BLaER1 (cell line): ENCODE data around the gene SH2B3.

Source experiments
- H3K27ac ChIP-seq: shearing (Covaris generic); formaldehyde crosslinking; 2 replicates; pipeline ENCODE4 v1.8.1; 2022
- H3K27me3 ChIP-seq: shearing (Covaris generic); formaldehyde crosslinking; 2 replicates; pipeline ENCODE4 v1.8.1; 2022
- H3K36me3 ChIP-seq: shearing (Covaris generic); formaldehyde crosslinking; 2 replicates; pipeline ENCODE4 v1.8.1; 2022
- H3K4me1 ChIP-seq: shearing (Covaris generic); formaldehyde crosslinking; 2 replicates; pipeline ENCODE4 v1.8.1; 2022
- H3K4me2 ChIP-seq: shearing (Covaris generic); formaldehyde crosslinking; 2 replicates; pipeline ENCODE4 v1.8.1; 2022
- H3K4me3 ChIP-seq: shearing (Covaris generic); formaldehyde crosslinking; 2 replicates; pipeline ENCODE4 v1.8.1; 2022
- H3K9ac ChIP-seq: shearing (Covaris generic); formaldehyde crosslinking; 2 replicates; pipeline ENCODE4 v1.8.1; 2022
- H3K9me3 ChIP-seq: shearing (Covaris generic); formaldehyde crosslinking; 2 replicates; pipeline ENCODE4 v1.8.1; 2022
- H4K20me1 ChIP-seq: shearing (Covaris generic); formaldehyde crosslinking; 2 replicates; pipeline ENCODE4 v1.8.1; 2022
- Cebpa-rat ChIP-seq: shearing (Covaris generic); IDR thresholded peaks from 2 replicates; pipeline ENCODE4 v1.8.1; 2022

Gene SH2B3

DNA sequence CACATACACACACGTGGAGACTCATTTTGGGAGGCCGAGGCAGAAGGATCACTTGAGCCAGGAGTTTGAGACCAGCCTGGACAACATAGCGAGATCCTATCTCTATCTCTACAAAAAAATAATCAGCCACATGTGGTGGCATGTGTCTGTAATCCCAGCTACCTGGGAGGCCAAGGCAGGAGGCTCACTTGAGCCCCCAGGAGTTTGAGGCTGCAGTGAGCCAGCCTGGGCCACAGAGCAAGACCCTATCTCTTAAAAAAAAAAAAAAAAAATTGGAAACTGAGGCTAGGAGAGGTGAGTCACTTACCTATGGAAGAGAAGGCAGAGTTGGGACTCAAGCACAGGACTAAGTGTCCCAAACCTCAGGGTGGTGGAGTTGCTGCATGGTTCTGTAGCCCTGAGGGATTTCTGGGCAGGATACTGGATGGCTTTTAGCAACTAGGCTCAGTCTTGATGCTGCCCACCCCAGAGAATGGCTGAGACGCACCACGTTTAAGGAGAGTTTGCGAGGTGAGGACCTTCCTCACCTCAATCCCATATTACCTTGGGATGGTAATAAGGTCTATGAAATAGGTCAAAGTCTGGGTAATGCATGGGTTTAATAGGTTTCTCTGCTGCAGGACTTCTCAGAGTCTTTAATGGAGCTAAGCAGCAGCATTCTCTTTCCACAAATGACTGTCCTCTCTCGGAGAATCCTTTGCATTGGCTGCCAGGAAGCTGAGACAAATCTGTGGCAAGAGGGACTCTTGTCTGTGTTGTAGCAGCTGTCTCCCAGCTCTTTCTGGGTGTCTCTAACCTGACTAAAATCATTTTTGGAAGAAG lies 35.6 kb downstream of the SH2B3 start:
- Histone ChIP-seq H3K36me3 (peaks cover 57% of the 10 kb centered on the region), H3K4me3 (no peak overlapping the region), H3K4me2 (peak overlapping the region; percentile 90), H3K9ac (no peak overlapping the region), H3K27ac (0 out of 2 replicates have a peak overlapping the region, but pooled peaks have one; percentile 15), H3K9me3 (no peaks in the 10 kb centered on the region), H4K20me1 (peaks cover 100% of the 10 kb centered on the region), H3K27me3 (no peaks in the 10 kb centered on the region), H3K4me1 (peaks cover 100% of the 10 kb centered on the region)
- TF ChIP-seq Cebpa-rat, result no peak

DNA sequence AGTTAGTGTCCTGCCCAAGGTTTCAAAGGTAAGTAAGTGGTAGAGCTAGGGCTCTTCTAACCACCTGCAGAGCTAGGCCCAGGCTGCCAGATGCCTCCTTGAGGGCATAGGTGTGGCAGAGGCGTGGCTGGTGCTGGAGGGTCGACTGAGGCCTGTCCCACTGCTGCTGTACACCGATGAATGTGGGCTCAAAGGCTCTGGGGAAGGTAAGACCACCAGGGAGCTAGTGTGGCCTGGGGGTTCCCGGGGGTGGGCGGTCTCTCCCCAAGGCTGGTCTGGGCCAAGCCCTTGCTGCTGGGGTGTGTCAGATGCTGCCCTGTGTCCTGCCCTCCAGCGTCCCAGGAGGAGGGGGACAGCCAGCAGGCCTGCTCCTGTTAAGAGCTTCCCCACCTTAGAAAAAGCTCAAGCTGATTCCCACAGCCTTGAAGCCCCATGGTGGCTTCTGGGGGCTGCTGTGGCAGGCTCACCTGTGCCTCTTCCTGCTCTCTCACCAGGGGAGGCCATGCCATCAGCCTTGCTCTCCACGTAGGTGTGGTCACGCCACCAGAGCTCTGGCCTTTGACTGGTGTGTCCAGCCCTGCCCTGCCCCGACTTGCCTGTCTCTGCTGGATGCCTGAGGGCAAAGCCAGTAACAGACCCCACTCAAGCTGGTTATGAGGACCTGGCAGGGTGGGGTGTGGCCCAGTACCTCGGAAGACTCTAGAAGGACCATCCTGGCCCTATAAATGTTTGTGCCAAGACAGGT lies 36.8 kb downstream of the SH2B3 start:
- no peak for TF ChIP-seq Cebpa-rat
- Histone ChIP-seq H3K4me2 (peak overlapping the region; percentile 97), H4K20me1 (peaks cover 97% of the 10 kb centered on the region), H3K9me3 (no peaks in the 10 kb centered on the region), H3K27ac (peak overlapping the region; percentile 65), H3K4me3 (no peak overlapping the region), H3K36me3 (peaks cover 67% of the 10 kb centered on the region), H3K27me3 (no peaks in the 10 kb centered on the region), H3K4me1 (peaks cover 98% of the 10 kb centered on the region), H3K9ac (peak overlapping the region; percentile 27; the same call in 1 of the 2 replicates)

DNA sequence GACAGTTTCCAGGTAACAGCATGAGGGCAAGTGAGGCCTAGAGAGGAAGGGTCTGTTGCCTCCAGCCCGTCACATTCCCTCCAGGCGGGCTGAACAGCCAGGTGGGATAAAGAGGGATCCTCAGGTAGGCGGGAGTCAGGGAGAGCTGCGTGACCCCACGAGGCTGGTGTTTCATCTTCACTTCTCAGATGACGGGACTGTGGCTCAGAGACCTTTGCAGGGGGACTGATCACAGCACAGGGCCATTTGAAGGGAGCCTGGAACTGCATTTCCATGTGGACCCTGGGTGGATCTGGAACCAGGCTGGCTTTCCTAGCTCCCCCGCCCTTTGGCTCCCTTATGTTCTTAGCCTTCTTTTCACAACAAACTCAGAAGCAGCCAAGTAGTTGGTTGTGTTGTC lies 37.4 kb downstream of the SH2B3 start:
- Histone ChIP-seq H4K20me1 (peaks cover 97% of the 10 kb centered on the region), H3K4me3 (no peak overlapping the region), H3K36me3 (peaks cover 73% of the 10 kb centered on the region), H3K4me2 (peak overlapping the region; percentile 97), H3K27ac (peak overlapping the region; percentile 65), H3K9ac (peak overlapping the region; percentile 27; the same call in 1 of the 2 replicates), H3K27me3 (no peaks in the 10 kb centered on the region), H3K4me1 (peaks cover 95% of the 10 kb centered on the region), H3K9me3 (no peaks in the 10 kb centered on the region)
- no peak for TF ChIP-seq Cebpa-rat

DNA sequence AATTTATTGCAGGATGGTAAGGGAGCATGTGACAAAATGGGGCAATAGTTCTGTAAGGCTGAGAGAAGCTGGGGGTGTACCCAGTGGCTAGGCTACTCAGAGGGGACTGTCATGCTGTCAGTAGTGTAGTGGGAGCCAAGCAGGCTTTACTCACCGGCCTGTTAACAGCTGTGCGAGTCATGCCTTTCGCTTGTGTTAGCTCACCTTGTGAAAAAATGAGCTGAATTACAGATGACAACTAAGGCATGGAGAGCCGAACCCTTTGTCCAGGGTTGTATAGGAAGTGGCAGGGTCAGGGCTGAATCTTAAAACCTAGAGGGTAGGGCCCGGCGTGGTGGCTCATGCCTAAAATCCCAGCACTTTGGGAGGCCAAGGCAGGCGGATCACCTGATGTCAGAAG lies 37.9 kb downstream of the SH2B3 start:
- H4K20me1 ChIP-seq, result peaks cover 97% of the 10 kb centered on the region
- H3K4me2 ChIP-seq, result peak overlapping the region; percentile 97
- H3K27me3 ChIP-seq, result no peaks in the 10 kb centered on the region
- H3K36me3 ChIP-seq, result peaks cover 78% of the 10 kb centered on the region
- no peaks in the 10 kb centered on the region for H3K9me3 ChIP-seq
- H3K4me1 ChIP-seq, result peaks cover 95% of the 10 kb centered on the region
- H3K4me3 ChIP-seq, result no peak overlapping the region
- H3K9ac ChIP-seq, result no peak overlapping the region
- no peak for TF ChIP-seq Cebpa-rat
- peak overlapping the region; percentile 75 for H3K27ac ChIP-seq

DNA sequence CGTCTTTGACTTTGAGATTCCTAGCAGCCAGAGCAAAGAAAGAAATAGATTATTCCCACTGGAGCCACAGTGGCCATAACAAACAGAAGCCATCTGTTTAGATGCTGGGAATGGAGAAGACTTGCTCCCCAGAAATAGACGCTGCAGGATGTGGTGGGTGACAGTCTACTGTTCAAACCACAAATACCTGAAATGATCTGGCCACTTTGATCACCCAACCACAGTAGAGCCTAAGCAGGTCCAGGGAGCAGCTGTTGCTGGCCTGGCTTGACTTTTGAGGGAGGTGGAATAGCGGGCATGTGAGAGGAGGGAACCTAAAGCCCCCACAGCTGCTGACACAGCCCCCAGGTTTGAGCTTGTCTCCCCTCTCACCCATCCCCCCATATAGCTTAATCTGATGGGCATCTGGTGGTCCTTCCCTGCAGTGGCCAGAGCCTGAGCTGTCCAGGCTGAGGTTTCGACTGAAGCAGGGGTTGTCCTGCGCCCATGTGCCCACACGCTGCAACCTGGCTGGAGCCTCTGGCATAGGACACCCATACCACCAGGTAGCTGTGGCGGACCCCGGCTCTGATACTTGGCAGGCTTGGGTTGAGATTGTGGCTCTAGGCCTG lies 38.7 kb downstream of the SH2B3 start:
- peaks cover 93% of the 10 kb centered on the region for H3K4me1 ChIP-seq
- no peak overlapping the region for H3K4me3 ChIP-seq
- no peaks in the 10 kb centered on the region for H3K27me3 ChIP-seq
- no peaks in the 10 kb centered on the region for H3K9me3 ChIP-seq
- peaks cover 86% of the 10 kb centered on the region for H3K36me3 ChIP-seq
- H4K20me1 ChIP-seq, result peaks cover 97% of the 10 kb centered on the region
- TF ChIP-seq Cebpa-rat, result no peak
- peak overlapping the region; percentile 36; the same call in 1 of the 2 replicates for H3K9ac ChIP-seq
- peak overlapping the region; percentile 97 for H3K4me2 ChIP-seq
- H3K27ac ChIP-seq, result peak overlapping the region; percentile 75

DNA sequence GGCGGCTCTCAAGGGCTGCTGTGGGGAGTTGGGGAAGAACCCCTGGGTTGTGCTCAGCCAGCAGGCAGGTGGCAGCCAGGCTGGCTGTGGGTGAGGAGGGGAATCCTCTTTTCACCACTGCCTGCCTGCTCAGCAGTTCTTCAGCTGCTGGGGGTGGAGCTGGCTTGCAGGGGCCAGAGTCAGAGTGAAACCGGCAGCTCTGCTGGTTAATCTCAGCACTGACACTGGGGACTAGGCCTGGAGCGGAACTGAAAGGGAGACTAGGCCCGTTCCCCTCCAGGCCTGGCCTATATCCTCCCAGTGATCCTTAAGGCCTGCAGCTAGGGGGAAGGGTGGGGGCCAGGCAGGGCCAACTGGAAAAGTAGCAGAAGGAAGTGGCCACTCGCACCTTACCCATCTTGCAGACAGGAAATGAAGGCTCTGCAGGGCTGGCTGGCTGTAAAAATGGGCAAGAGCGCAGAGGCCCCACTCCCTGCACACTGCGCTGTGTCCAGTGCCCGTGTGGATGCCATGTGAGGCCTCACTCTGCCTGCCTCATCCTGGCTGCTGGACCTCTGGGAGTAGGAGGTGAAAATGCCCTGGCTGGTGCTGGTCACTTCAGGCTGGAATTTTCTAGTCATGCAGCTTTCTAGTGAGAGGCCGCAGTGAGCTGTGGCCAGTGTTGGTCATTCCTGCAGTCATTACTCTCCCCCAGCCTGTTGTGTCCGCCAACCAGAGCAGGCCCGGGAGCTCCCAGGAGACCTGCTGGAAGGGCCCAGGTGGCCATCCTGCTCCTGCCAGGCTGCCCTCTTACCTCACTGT lies 39.4 kb downstream of the SH2B3 start:
- Histone ChIP-seq H3K4me1 (peaks cover 86% of the 10 kb centered on the region), H3K36me3 (peaks cover 87% of the 10 kb centered on the region), H3K4me3 (peak overlapping the region; percentile 46), H3K27me3 (no peaks in the 10 kb centered on the region), H4K20me1 (peaks cover 91% of the 10 kb centered on the region), H3K9me3 (no peaks in the 10 kb centered on the region), H3K9ac (peak overlapping the region; percentile 63), H3K4me2 (peak overlapping the region; percentile 97), H3K27ac (peak overlapping the region; percentile 75)
- TF ChIP-seq Cebpa-rat, result no peak

DNA sequence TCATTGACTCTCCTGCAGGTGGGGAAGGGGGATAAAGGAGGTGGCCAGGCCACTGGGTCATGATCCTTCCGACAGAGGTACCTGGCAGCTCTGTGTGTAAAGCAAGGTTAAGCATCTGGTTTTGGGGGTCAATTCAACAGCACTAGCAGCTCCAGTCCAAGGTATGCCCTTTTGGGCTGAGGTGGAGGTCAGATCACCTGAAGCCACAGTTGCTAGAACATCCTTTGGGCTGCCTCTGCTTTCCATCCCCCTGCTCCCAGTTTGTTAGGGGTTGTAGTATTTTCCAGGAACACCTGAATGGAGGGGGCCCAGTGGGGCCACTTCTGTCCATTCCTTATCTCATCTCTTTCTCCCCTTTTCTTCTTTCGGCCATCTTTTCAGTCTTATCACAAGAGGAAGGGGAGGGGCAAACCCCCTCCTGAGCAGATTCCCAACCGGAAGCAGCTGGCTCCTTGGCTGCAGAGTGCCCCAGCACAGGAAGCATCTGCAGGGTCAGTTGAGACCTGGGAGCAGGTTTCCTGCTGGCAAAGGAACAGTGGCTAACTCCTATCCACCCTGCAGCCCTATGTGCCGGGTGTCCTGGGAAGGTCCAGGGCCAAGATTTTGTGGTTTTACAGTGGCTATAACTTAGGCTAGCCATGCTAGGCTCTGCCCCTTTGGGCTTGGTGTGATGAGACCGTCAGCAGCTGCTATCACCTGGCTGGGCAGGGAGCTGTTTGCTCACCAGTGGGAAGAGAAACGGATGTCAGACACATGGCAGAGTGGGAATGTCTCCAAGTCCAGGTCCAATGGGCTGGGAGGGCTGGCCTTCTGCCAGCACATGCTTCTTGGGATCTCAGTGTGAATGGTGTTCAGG lies 40.2 kb downstream of the SH2B3 start:
- peak overlapping the region; percentile 75 for H3K27ac ChIP-seq
- peaks cover 90% of the 10 kb centered on the region for H4K20me1 ChIP-seq
- peak overlapping the region; percentile 63 for H3K9ac ChIP-seq
- H3K4me2 ChIP-seq, result peak overlapping the region; percentile 97
- H3K27me3 ChIP-seq, result no peaks in the 10 kb centered on the region
- H3K4me3 ChIP-seq, result peak overlapping the region; percentile 46
- no peaks in the 10 kb centered on the region for H3K9me3 ChIP-seq
- H3K36me3 ChIP-seq, result peaks cover 87% of the 10 kb centered on the region
- no peak for TF ChIP-seq Cebpa-rat
- H3K4me1 ChIP-seq, result peaks cover 77% of the 10 kb centered on the region

DNA sequence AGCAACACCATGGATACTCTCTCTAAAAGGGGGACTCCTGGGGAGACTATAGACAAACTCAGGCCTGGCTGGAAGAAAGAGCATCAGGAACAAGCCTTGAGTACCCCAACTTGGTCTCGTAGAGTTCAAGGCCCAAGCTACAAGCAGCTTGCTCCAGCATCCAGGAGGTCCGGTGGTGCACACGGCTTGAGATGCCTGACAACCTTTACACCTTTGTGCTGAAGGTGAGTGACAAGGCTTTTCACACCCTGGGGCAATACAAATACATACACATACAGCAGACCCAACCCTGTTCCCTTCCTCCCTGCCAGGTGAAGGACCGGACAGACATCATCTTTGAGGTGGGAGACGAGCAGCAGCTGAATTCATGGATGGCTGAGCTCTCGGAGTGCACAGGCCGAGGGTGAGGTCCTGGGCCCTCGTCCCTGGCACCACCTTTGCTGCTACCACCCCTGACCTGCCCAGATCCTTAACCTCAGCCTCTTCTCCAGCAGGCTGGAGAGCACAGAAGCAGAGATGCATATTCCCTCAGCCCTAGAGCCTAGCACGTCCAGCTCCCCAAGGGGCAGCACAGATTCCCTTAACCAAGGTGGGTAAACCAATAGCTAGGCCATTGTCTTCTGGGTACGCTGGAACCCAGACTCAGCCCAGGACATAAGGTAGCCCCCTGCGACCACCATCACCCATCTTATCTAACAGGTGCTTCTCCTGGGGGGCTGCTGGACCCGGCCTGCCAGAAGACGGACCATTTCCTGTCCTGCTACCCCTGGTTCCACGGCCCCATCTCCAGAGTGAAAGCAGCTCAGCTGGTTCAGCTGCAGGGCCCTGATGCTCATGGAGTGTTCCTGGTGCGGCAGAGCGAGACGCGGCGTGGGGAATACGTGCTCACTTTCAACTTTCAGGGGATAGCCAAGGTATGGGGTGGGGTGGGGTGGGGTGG lies 41.2 kb downstream of the SH2B3 start:
- no peaks in the 10 kb centered on the region for H3K27me3 ChIP-seq
- H3K9me3 ChIP-seq, result no peaks in the 10 kb centered on the region
- no peak overlapping the region for H3K4me3 ChIP-seq
- peaks cover 86% of the 10 kb centered on the region for H4K20me1 ChIP-seq
- H3K4me2 ChIP-seq, result peak overlapping the region; percentile 97
- TF ChIP-seq Cebpa-rat, result no peak
- peak overlapping the region; percentile 63; the same call in 1 of the 2 replicates for H3K9ac ChIP-seq
- peaks cover 68% of the 10 kb centered on the region for H3K4me1 ChIP-seq
- peak overlapping the region; percentile 75 for H3K27ac ChIP-seq
- peaks cover 80% of the 10 kb centered on the region for H3K36me3 ChIP-seq
